ENCODE results near the gene ARFGAP3. TPM values are rescaled to one million over a fixed set of nuclear protein-coding genes. Genes with fewer than 3 reads are reported as not detected.

ARFGAP3 gene
- total RNA-seq, 1 donor from 2014 or later = 28.4 TPM

GRCh38 chr22:42793848-42794405, 63.1 kb downstream of the ARFGAP3 start:
- H3K27me3 Mint-ChIP-seq (ENCODE audit: low read depth) = no peaks in the 10 kb centered on the region

GRCh38 chr22:42792909-42793847, 63.9 kb downstream of the ARFGAP3 start:
- peak overlapping the region; percentile 19 for H3K27ac Mint-ChIP-seq (ENCODE audit: unreplicated experiment)
- H3K4me1 Mint-ChIP-seq = no peaks in the 10 kb centered on the region
- peaks cover 3% of the 10 kb centered on the region for H3K36me3 Mint-ChIP-seq (ENCODE audit: low read depth)
- TF ChIP-seq CTCF (conservative IDR thresholded peaks at IDR 0.05) = no peak
- no peak for DNase-seq (ENCODE audit: low read depth, low spot score)
- no peak overlapping the region for H3K4me3 Mint-ChIP-seq
- H3K9me3 Mint-ChIP-seq = no peaks in the 10 kb centered on the region
- H3K27me3 Mint-ChIP-seq (ENCODE audit: low read depth) = no peaks in the 10 kb centered on the region

More at GRCh38 chr22:42793848-42794405, 63.1 kb downstream of the ARFGAP3 start:
- DNase-seq (ENCODE audit: low read depth, low spot score) = no peak
- Mint-ChIP-seq H3K4me1 (no peaks in the 10 kb centered on the region), H3K4me3 (no peak overlapping the region), H3K36me3 (ENCODE audit: low read depth) (peaks cover 3% of the 10 kb centered on the region), H3K27ac (ENCODE audit: unreplicated experiment) (no peak overlapping the region), H3K9me3 (no peaks in the 10 kb centered on the region)
- TF ChIP-seq CTCF (conservative IDR thresholded peaks at IDR 0.05) = no peak

GRCh38 chr22:42792453-42792908, 64.6 kb downstream of the ARFGAP3 start:
- Mint-ChIP-seq H3K4me1 (no peaks in the 10 kb centered on the region), H3K4me3 (no peak overlapping the region), H3K9me3 (no peaks in the 10 kb centered on the region), H3K27ac (ENCODE audit: unreplicated experiment) (peak overlapping the region; percentile 19), H3K27me3 (ENCODE audit: low read depth) (no peaks in the 10 kb centered on the region), H3K36me3 (ENCODE audit: low read depth) (peaks cover under 1% of the 10 kb centered on the region)
- no peak for DNase-seq (ENCODE audit: low read depth, low spot score)
- no peak for TF ChIP-seq CTCF (conservative IDR thresholded peaks at IDR 0.05)

- TF ChIP-seq CTCF (conservative IDR thresholded peaks at IDR 0.05) = no peak
- no peak overlapping the region for H3K27ac Mint-ChIP-seq (ENCODE audit: unreplicated experiment)
Measured at GRCh38 chr22:42791721-42792452, 65.2 kb downstream of the ARFGAP3 start.

GRCh38 chr22:42788466-42788865, 68.6 kb downstream of the ARFGAP3 start:
- no peak for TF ChIP-seq CTCF (conservative IDR thresholded peaks at IDR 0.05)
- DNase-seq (ENCODE audit: low read depth, low spot score) = no peak

More at GRCh38 chr22:42791721-42792452, 65.2 kb downstream of the ARFGAP3 start:
- no peaks in the 10 kb centered on the region for H3K4me1 Mint-ChIP-seq
- H3K9me3 Mint-ChIP-seq = no peaks in the 10 kb centered on the region
- no peak for DNase-seq (ENCODE audit: low read depth, low spot score)
- no peaks in the 10 kb centered on the region for H3K36me3 Mint-ChIP-seq (ENCODE audit: low read depth)
- H3K27me3 Mint-ChIP-seq (ENCODE audit: low read depth) = no peaks in the 10 kb centered on the region
- H3K4me3 Mint-ChIP-seq = no peak overlapping the region

More at GRCh38 chr22:42788466-42788865, 68.6 kb downstream of the ARFGAP3 start:
- H3K4me3 Mint-ChIP-seq = no peak overlapping the region
- no peaks in the 10 kb centered on the region for H3K9me3 Mint-ChIP-seq
- no peaks in the 10 kb centered on the region for H3K36me3 Mint-ChIP-seq (ENCODE audit: low read depth)
- H3K27me3 Mint-ChIP-seq (ENCODE audit: low read depth) = no peaks in the 10 kb centered on the region
- H3K27ac Mint-ChIP-seq (ENCODE audit: unreplicated experiment) = no peak overlapping the region
- peaks cover 3% of the 10 kb centered on the region for H3K4me1 Mint-ChIP-seq

Data from neural crest cell (in vitro differentiated cells).